IPS-18a (cell line): ENCODE measurements around the gene FBXW12.
"Not testable (repeated sequence)": the region's sequence is repeated elsewhere in the genome, so short reads cannot be mapped to it uniquely, and the experiment has no call there.

ENCODE experiments used
- H3K27ac ChIP-seq: one replicate; pipeline ENCODE4 v1.5.1; 2013; ENCODE audit warnings: low read length
- H3K27me3 ChIP-seq: one replicate; pipeline ENCODE4 v1.6.1; 2013; ENCODE audit warnings: mild to moderate bottlenecking, low read length; ENCODE audit not compliant: control insufficient read depth, insufficient read depth
- H3K36me3 ChIP-seq: one replicate; pipeline ENCODE4 v1.6.1; 2013; ENCODE audit warnings: low read depth, low read length; ENCODE audit not compliant: control insufficient read depth
- H3K4me1 ChIP-seq: one replicate; pipeline ENCODE4 v1.6.1; 2013; ENCODE audit warnings: low read depth, low read length; ENCODE audit not compliant: control insufficient read depth
- H3K4me3 ChIP-seq: one replicate; pipeline ENCODE4 v1.5.1; 2013; ENCODE audit warnings: low read length
- H3K9ac ChIP-seq: one replicate; pipeline ENCODE4 v1.6.1; 2013; ENCODE audit warnings: mild to moderate bottlenecking, low read length, moderate library complexity
- H3K9me3 ChIP-seq: one replicate; pipeline ENCODE4 v1.6.1; 2013; ENCODE audit warnings: low read depth, low read length; ENCODE audit not compliant: control insufficient read depth

The FBXW12 gene

GRCh38 chr3:48371651-48372376 is at the start of gene FBXW12:
TSS of gene FBXW12 (plus strand) at chr3:48372219. CDS start at chr3:48372768, 549 bp downstream.
- no peak within 1 kb of the TSS for H3K9ac ChIP-seq
- H3K27ac ChIP-seq = no peak within 1 kb of the TSS
- H3K4me3 ChIP-seq = no peak within 1 kb of the TSS
- no peaks in the 10 kb centered on the region for H3K9me3 ChIP-seq
- no peaks in the 10 kb centered on the region for H3K36me3 ChIP-seq
- no peaks in the 10 kb centered on the region for H3K27me3 ChIP-seq
- no peaks in the 10 kb centered on the region for H3K4me1 ChIP-seq

- not testable (repeated sequence) for H3K27ac ChIP-seq, H3K9me3 ChIP-seq, H3K4me1 ChIP-seq, H3K27me3 ChIP-seq, H3K9ac ChIP-seq, H3K36me3 ChIP-seq, H3K4me3 ChIP-seq
Observed at GRCh38 chr3:48331706-48332435, 40.1 kb upstream of the FBXW12 start.

- not testable (repeated sequence) for H3K9me3 ChIP-seq, H3K36me3 ChIP-seq, H3K9ac ChIP-seq, H3K4me3 ChIP-seq, H3K4me1 ChIP-seq, H3K27ac ChIP-seq, H3K27me3 ChIP-seq
Observed at GRCh38 chr3:48333346-48334245, 38.4 kb upstream of the FBXW12 start, which contains the start of gene SPINK8. TSS of gene SPINK8 (minus strand) at chr3:48333661. CDS start at chr3:48328341, 5,320 bp downstream.

GRCh38 chr3:48334605-48335004 is 37.4 kb upstream of the FBXW12 start:
- H3K9ac ChIP-seq = no peak overlapping the region
- no peaks in the 10 kb centered on the region for H3K36me3 ChIP-seq
- no peaks in the 10 kb centered on the region for H3K4me1 ChIP-seq
- no peak overlapping the region for H3K27ac ChIP-seq
- H3K4me3 ChIP-seq = no peak overlapping the region
- H3K27me3 ChIP-seq = no peaks in the 10 kb centered on the region
- H3K9me3 ChIP-seq = no peaks in the 10 kb centered on the region

GRCh38 chr3:48335286-48335685 is 36.7 kb upstream of the FBXW12 start:
- not testable (repeated sequence) for H3K4me3 ChIP-seq, H3K27ac ChIP-seq, H3K36me3 ChIP-seq, H3K9ac ChIP-seq, H3K4me1 ChIP-seq, H3K27me3 ChIP-seq, H3K9me3 ChIP-seq

GRCh38 chr3:48337536-48337935 is 34.5 kb upstream of the FBXW12 start:
- H3K4me3 ChIP-seq, H3K27ac ChIP-seq: not testable (repeated sequence)

GRCh38 chr3:48338635-48339034 is 33.4 kb upstream of the FBXW12 start:
- H3K36me3 ChIP-seq = no peaks in the 10 kb centered on the region
- H3K9ac ChIP-seq = no peak overlapping the region
- H3K27me3 ChIP-seq = no peaks in the 10 kb centered on the region
- no peaks in the 10 kb centered on the region for H3K4me1 ChIP-seq
- H3K27ac ChIP-seq = no peak overlapping the region
- H3K4me3 ChIP-seq = no peak overlapping the region
- H3K9me3 ChIP-seq = no peaks in the 10 kb centered on the region

More at GRCh38 chr3:48337536-48337935, 34.5 kb upstream of the FBXW12 start:
- H3K9me3 ChIP-seq, H3K9ac ChIP-seq, H3K36me3 ChIP-seq, H3K27me3 ChIP-seq, H3K4me1 ChIP-seq: not testable (repeated sequence)

GRCh38 chr3:48343432-48343831 is 28.6 kb upstream of the FBXW12 start:
- no peak overlapping the region for H3K9ac ChIP-seq

GRCh38 chr3:48344867-48345507 is 27.0 kb upstream of the FBXW12 start:
- Histone ChIP-seq H3K36me3 (no peaks in the 10 kb centered on the region), H3K9me3 (no peaks in the 10 kb centered on the region), H3K27ac (no peak overlapping the region)

More at GRCh38 chr3:48343432-48343831, 28.6 kb upstream of the FBXW12 start:
- Histone ChIP-seq H3K27ac (no peak overlapping the region), H3K4me1 (no peaks in the 10 kb centered on the region), H3K4me3 (no peak overlapping the region), H3K9me3 (no peaks in the 10 kb centered on the region), H3K36me3 (no peaks in the 10 kb centered on the region), H3K27me3 (peaks cover 6% of the 10 kb centered on the region)

GRCh38 chr3:48345946-48346572 is 26.0 kb upstream of the FBXW12 start:
- Histone ChIP-seq H3K4me3 (no peak overlapping the region), H3K4me1 (no peaks in the 10 kb centered on the region), H3K27me3 (peaks cover 6% of the 10 kb centered on the region), H3K9me3 (no peaks in the 10 kb centered on the region), H3K36me3 (no peaks in the 10 kb centered on the region), H3K9ac (no peak overlapping the region), H3K27ac (no peak overlapping the region)

More at GRCh38 chr3:48344867-48345507, 27.0 kb upstream of the FBXW12 start:
- Histone ChIP-seq H3K4me1 (no peaks in the 10 kb centered on the region), H3K27me3 (peaks cover 6% of the 10 kb centered on the region), H3K9ac (no peak overlapping the region), H3K4me3 (no peak overlapping the region)
